Measurements from ENCODE around the gene PARP8. TPM values are rescaled to one million over a fixed set of nuclear protein-coding genes. Genes with fewer than 3 reads are reported as not detected.

Gene PARP8
- total and polyA plus RNA-seq, 2 of the 4 experiments (the other 2 are of a cell fraction) = 6.9 to 8.2 TPM

DNA sequence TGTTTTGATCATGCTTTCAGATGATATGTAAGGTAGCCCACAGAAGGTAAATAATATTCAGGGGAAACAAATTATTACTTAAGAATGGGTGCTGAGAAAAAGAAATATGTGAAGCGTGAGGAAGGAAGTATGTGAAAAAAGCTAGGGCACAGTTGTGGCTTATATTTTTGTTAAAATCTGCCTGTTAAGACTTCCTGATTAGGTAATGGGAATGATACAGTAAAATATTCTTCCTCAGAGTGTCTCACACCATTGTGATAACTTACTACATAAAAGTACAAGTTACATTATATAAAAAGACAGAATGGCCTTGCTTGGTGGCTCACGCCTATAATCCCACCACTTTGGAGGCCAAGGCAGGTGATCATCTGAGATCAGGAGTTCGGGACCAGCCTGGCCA lies 18.7 kb upstream of the PARP8 start:
- no peaks in the 10 kb centered on the region for H3K36me3 ChIP-seq (ENCODE audit: control insufficient read depth, insufficient read depth, low read length)
- H2AK5ac ChIP-seq (ENCODE audit: low read depth, low read length) = no peak overlapping the region
- BruUV-seq (replicated peaks) = no TSS peak
- no peaks in the 10 kb centered on the region for H3K27me3 ChIP-seq (ENCODE audit: control insufficient read depth, insufficient read depth, low read length)
- H3K56ac ChIP-seq (ENCODE audit: extremely low read depth, insufficient read depth, low read length) = no peak overlapping the region
- no peak overlapping the region for H4K91ac ChIP-seq (ENCODE audit: insufficient read depth, low read depth, low read length)
- no peak for DNase-seq
- no peaks in the 10 kb centered on the region for H3K9me3 ChIP-seq (ENCODE audit: control insufficient read depth, insufficient read depth, low read length)
- H3K9me1 ChIP-seq (ENCODE audit: insufficient read depth, low read length) = no peaks in the 10 kb centered on the region
- no peak overlapping the region for H2AFZ ChIP-seq (replicated peaks; ENCODE audit: low read length, poor library complexity)
- WGBS, 2 experiments (ENCODE audit: extremely low coverage in 2 of 2, insufficient read length in 1 of 2) = 100% methylated on average over 1 of the region's 3 CpGs; no CpG with 5 or more reads in 1 of the 2 experiments
- H2BK15ac ChIP-seq (ENCODE audit: low read depth, low read length) = no peak overlapping the region
- no peak overlapping the region for H3K4me2 ChIP-seq (ENCODE audit: low read depth, low read length)
- no peak overlapping the region for H3K9ac ChIP-seq (ENCODE audit: low read depth, low read length)
- H3K4me1 ChIP-seq (ENCODE audit: control insufficient read depth, insufficient read depth, low read length) = no peaks in the 10 kb centered on the region
- POLR2A ChIA-PET (ENCODE audit: unreplicated experiment) = no interaction called here
- no peak overlapping the region for H3K4me3 ChIP-seq (ENCODE audit: insufficient read depth, low read depth, low read length)
- H2AK9ac ChIP-seq (replicated peaks; ENCODE audit: low read depth, low read length, poor library complexity) = no peak overlapping the region
- H3K79me1 ChIP-seq (ENCODE audit: low read depth in 1 of 2, low read length in 2 of 2) = no peaks in the 10 kb centered on the region
- H3K27ac ChIP-seq (ENCODE audit: insufficient read depth, low read length) = no peak overlapping the region
- no peak overlapping the region for H3K14ac ChIP-seq (replicated peaks; ENCODE audit: low read depth, low read length)
- no peak overlapping the region for H3K4ac ChIP-seq (ENCODE audit: low read depth, low read length)
- H4K20me1 ChIP-seq (ENCODE audit: insufficient read depth, low read length) = no peaks in the 10 kb centered on the region
- no peak overlapping the region for H4K5ac ChIP-seq (ENCODE audit: low read depth, low read length)
- no peak overlapping the region for H3K23ac ChIP-seq (ENCODE audit: low read depth, low read length)
- H2BK120ac ChIP-seq (ENCODE audit: low read depth, low read length) = no peak overlapping the region
- H4K8ac ChIP-seq (ENCODE audit: low read depth in 2 of 2, low read length in 2 of 2) = no peak overlapping the region
- no peak overlapping the region for H2BK5ac ChIP-seq (ENCODE audit: low read depth, low read length, poor library complexity, severe bottlenecking)
- no peak overlapping the region for H2BK20ac ChIP-seq (ENCODE audit: low read depth, low read length)
- H3K18ac ChIP-seq (ENCODE audit: low read depth, low read length) = no peak overlapping the region
- in situ Hi-C loops (cut with MboI; ENCODE audit: low sequenced_read_pairs) (no loop called here), dilution Hi-C loops (cut with HindIII; ENCODE audit: low sequenced_read_pairs, unreplicated experiment) (no loop called here), intact Hi-C loops (cut with micrococcal nuclease) (no loop called here)
- no peak for TF ChIP-seq POLR2A (IDR thresholded peaks at IDR 0.05; ENCODE audit: low read depth, low read length)
- TF ChIP-seq USF2 (IDR thresholded peaks at IDR 0.05; ENCODE audit: low read depth, low read length) = no peak
- no peak for TF ChIP-seq MAFK (IDR thresholded peaks at IDR 0.05; ENCODE audit: low read depth, low read length)
- no peak for TF ChIP-seq BHLHE40 (IDR thresholded peaks at IDR 0.05; ENCODE audit: low read depth, low read length)
- no peak for TF ChIP-seq SMC3 (IDR thresholded peaks at IDR 0.05; ENCODE audit: low read depth, low read length)
- no peak for TF ChIP-seq RCOR1 (IDR thresholded peaks at IDR 0.05; ENCODE audit: insufficient replicate concordance, low read length)
- no peak for TF ChIP-seq CHD1 (IDR thresholded peaks at IDR 0.05; ENCODE audit: low read depth, low read length)
- no peak for TF ChIP-seq NFE2L2 (IDR thresholded peaks at IDR 0.05; ENCODE audit: low read depth, low read length)
- no peak for TF ChIP-seq MAZ (IDR thresholded peaks at IDR 0.05; ENCODE audit: borderline replicate concordance, low read depth, low read length)
- TF ChIP-seq FOS (IDR thresholded peaks at IDR 0.05; ENCODE audit: low read depth, low read length) = no peak
- TF ChIP-seq RFX5 (IDR thresholded peaks at IDR 0.05; ENCODE audit: low read depth, low read length) = no peak
- no peak for TF ChIP-seq MXI1 (IDR thresholded peaks at IDR 0.05; ENCODE audit: borderline replicate concordance, low read depth, low read length)
- no peak for TF ChIP-seq RAD21 (IDR thresholded peaks at IDR 0.05; ENCODE audit: low read length)
- TF ChIP-seq, protein P1, sequence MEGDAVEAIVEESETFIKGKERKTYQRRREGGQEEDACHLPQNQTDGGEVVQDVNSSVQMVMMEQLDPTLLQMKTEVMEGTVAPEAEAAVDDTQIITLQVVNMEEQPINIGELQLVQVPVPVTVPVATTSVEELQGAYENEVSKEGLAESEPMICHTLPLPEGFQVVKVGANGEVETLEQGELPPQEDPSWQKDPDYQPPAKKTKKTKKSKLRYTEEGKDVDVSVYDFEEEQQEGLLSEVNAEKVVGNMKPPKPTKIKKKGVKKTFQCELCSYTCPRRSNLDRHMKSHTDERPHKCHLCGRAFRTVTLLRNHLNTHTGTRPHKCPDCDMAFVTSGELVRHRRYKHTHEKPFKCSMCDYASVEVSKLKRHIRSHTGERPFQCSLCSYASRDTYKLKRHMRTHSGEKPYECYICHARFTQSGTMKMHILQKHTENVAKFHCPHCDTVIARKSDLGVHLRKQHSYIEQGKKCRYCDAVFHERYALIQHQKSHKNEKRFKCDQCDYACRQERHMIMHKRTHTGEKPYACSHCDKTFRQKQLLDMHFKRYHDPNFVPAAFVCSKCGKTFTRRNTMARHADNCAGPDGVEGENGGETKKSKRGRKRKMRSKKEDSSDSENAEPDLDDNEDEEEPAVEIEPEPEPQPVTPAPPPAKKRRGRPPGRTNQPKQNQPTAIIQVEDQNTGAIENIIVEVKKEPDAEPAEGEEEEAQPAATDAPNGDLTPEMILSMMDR (conservative IDR thresholded peaks at IDR 0.05; ENCODE audit: low read depth, low read length) = no peak
- TF ChIP-seq, protein P2, sequence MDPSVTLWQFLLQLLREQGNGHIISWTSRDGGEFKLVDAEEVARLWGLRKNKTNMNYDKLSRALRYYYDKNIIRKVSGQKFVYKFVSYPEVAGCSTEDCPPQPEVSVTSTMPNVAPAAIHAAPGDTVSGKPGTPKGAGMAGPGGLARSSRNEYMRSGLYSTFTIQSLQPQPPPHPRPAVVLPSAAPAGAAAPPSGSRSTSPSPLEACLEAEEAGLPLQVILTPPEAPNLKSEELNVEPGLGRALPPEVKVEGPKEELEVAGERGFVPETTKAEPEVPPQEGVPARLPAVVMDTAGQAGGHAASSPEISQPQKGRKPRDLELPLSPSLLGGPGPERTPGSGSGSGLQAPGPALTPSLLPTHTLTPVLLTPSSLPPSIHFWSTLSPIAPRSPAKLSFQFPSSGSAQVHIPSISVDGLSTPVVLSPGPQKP (IDR thresholded peaks at IDR 0.05; ENCODE audit: borderline replicate concordance, low read depth, low read length) = no peak
- TF ChIP-seq CEBPB (IDR thresholded peaks at IDR 0.05; ENCODE audit: low read depth, low read length) = no peak
- CTCF ChIA-PET = no interaction called here
- no peak for ATAC-seq (ENCODE audit: low read depth)

All from IMR-90 (cell line).